SK-N-DZ (cell line): ENCODE data around the gene SYT8. TPM values are rescaled to one million over a fixed set of nuclear protein-coding genes. Genes with fewer than 3 reads are reported as not detected.
"Not testable (repeated sequence)": the region's sequence is repeated elsewhere in the genome, so short reads cannot be mapped to it uniquely, and the experiment has no call there.

Source experiments
- DNase-seq: peaks from one replicate; pipeline ENCODE4 v3.0.0-alpha.2; 2015; ENCODE audit warnings: low spot score
- polyA plus RNA-seq, 2 experiments: library from polyadenylated mRNA; depleted of rRNA; stranded (reverse); fragments of >200 nt; gene quantifications; 2 replicates each; pipeline ENCODE4 v1.2.3, GENCODE V29; 2014

SYT8 gene, protein sequence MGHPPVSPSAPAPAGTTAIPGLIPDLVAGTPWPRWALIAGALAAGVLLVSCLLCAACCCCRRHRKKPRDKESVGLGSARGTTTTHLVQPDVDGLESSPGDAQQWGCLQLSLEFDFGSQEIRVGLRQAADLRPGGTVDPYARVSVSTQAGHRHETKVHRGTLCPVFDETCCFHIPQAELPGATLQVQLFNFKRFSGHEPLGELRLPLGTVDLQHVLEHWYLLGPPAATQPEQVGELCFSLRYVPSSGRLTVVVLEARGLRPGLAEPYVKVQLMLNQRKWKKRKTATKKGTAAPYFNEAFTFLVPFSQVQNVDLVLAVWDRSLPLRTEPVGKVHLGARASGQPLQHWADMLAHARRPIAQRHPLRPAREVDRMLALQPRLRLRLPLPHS
- not detected in 2 replicates for polyA plus RNA-seq (2014; cell fraction: cytosol; rRNA removed)
- polyA plus RNA-seq (2014; cell fraction: nucleus; rRNA removed), result not detected in 2 replicates

DNA sequence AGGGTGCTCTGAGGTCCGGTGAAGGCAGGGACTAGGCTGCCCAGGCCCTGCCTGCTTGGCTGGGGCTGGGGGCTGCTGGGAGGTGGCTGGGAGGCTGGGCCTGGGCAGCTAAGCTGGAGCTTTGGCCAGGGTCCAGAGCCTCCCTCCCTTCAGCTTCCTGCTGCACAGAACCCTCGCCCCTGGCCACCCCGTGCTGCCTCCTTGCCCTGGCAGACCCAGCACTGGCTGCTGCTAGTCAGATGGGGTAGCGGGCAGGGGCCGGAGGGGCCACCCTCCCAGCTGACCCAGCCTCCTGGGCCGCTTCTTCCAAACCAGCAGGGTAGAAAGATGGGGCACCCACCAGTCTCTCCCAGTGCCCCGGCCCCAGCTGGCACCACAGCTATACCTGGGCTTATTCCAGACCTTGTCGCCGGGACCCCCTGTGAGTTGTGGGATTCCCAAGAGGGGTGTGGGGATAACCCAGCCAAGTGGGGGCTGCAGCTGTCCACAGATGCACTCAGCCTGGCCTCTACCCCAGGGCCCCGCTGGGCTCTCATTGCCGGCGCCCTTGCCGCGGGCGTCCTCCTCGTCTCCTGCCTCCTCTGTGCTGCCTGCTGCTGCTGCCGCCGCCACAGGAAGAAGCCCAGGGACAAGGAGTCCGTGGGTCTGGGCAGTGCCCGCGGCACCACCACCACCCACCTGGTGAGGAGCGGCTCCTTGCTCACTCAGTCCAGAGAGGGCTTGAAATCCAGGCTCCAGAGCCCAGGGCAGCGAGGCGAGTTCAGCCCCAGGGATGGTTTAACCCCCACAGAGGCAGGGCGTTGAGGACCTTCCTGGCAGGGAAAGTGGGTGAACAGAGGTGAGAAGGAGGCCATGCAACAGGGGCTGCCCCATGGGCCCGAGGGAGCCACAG is at the start of gene SYT8:
Gene SYT8 (plus strand): TSS at position 212 of the 892 bp plus-strand sequence. CDS start 116 bp downstream, at position 328.
- no peak for DNase-seq

DNA sequence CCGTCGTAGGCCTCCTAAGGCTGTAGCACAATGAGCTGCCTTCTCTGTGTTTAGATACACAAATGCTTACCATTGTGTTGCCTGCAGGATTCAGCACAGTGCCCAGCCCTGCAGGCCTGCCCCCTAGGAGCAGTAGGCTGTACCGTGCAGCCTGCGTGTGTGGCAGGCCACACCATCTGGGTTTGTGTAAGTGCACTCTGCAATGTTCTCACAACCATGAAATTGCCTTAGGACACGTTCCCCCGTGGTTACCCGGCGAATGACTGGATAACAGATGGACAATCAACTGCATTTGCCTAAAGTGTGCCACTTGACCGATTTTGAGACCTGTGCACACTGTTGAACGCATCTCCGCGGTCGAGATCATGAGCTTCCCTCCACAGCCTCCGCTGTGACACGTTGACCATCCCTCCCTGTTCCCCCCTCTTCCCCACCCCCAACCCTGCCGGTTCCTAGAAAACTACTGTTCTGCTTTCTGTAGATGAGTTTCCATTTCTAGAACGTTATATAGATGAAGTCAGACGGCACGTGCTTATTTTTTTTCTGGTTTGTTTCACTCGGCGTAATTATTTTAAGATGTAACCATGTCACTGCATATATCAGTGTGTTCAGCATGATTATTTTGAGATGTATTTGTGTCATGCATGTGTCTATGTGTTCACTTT is 48.9 kb upstream of the SYT8 start:
- DNase-seq, result no peak

DNA sequence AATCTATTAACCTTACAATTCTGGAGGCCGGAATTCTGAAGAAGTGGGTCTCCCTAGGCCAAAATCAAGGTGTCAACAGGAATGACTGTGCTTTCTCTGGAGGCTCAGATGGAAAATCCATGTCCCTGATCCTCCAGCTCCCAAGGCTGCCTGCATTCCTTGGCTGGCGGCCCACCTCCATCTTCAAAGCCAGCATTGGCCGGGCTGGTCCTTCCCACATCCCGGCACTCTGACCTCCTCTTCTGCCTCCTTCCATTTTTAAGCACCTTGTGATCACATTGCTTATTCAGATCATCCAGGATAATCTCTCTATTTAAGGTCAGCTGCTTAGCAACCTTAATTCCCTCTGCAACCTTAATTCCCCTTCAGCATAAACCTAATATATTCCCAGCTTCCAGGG is 48.3 kb upstream of the SYT8 start:
- DNase-seq, result no peak

DNA sequence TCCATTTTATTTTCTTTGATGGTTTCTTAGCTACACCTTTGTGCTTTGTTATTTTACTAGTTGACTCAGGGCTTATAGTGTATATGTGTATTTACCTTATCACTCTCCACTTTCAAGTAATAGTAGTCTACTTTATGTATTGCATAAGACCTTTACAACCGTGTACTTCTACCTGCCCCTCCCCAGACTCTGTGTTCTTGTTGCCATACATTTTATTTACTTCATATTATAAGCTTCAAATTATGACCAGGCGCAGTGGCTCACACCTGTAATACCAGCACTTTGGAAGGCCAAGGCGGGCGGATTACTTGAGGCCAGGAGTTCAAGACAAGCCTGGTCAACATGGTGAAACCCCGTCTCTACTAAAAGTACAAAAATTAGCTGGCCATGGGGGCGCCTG is 42.9 kb upstream of the SYT8 start:
- no peak for DNase-seq

DNA sequence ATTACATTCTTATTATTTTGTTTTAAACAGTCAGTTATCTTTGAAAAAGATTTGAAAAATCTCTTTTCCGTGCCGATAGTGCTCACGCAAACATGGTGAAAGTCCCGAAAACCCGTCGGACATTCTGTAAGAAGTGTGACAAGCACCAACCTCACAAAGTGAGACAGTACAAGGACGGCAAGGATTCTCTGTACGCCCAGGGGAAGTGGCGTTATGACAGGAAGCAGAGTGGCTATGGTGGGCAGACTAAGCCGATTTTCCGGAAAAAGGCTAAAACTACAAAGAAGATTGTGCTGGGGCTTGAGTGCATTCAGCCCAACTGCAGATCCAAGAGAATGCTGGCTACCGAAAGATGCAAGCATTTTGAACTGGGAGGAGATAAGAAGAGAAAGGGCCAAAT is 42.3 kb upstream of the SYT8 start:
- DNase-seq, result no peak

DNA sequence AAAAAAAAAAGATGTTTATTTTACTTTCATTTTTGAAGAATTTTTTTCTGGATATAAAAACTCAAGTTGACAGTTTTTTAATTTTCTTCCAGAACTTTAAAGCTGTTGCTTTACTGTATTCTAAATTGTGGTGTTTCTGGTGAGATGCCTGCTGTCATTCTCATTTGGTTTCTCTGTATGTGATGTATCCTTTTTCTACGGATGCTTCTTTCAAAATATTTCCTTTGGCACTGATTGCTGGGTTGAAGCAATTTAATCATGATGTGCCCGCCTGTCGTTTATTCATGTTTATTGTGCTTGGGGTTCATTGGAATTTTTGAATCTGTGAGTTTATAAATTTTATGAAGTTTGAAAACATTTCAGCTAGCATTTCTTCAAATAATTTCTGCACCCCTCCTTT is 41.7 kb upstream of the SYT8 start:
- DNase-seq, result no peak

DNA sequence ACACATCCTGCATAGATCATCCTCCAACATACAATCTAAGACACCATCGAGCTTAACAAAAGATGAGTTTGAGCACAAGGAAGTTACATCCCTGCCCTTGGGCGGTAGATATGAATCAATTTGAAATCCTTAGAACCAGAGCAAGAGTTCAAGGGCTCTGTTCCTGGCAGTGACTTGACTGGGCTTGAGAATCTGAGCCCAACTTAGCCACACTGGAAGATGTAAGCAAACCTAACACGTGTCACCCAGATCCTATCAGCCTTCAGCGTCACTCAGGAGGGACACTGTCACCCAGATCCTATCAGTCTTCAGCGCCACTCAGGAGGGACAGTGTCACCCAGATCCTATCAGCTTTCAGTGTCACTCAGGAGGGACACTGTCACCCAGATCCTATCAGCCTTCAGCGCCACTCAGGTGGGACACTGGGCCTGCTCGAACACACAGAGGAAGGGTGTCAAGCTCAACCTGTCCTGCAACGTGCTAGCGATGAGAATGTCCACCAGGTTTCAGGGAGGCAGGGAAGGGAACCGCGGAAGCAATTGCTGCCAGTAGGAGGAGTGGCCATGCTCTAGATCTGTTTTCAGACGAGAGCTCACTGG is 38.3 kb upstream of the SYT8 start:
- no peak for DNase-seq

DNA sequence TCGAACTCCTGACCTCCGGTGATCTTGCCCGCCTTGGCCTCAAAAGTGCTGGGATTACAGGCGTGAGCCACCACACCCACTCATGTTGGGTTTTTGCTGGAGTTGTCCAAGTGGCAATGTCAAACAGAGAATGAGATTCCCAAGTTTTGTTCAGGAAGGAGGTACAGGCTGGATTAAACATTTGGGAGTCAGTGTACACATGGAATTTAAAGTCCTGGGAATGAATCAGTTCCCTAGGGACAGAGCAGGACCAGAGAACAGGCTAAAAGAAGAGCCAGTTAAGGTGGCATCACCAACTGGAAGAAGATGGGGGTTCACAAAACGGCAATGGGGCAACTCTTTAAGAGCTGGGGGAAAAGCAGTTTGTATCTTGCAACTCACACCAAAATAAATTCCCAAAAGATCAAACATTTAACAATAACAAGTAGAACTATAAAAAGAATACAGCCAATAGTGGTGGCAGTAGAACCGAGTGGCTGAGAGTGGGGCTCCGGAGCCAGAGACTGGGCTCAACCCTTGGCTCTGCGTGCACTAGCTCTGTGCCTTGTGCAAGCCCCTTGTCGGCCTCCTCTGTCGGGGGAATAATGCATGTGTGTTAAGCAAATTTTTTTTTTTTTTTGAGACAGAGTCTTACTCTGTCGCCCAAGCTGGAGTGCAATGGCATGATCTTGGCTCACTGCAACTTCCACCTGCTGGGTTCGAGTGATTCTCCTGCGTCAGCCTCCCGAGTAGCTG is 37.2 kb upstream of the SYT8 start:
- no peak for DNase-seq

DNA sequence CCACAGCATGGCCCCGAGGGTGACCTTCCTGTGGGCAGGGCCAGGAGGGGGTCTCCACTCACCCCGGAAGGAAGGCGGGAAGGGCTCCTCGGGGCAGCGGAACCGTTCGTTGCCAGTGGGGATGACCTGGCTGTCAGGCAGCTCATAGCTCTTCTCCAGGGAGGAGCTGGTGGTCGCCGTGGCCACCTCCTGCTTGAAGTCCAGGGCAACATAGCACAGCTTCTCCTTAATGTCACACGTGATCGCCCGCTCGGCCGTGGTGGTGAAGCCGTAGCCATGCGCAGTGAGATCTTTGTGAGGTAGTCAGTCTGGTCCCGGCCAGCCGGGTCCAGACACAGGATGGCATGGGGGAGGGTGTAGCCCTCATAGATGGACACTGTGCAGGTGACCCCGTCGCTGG is 31.5 kb upstream of the SYT8 start:
- DNase-seq, result no peak

DNA sequence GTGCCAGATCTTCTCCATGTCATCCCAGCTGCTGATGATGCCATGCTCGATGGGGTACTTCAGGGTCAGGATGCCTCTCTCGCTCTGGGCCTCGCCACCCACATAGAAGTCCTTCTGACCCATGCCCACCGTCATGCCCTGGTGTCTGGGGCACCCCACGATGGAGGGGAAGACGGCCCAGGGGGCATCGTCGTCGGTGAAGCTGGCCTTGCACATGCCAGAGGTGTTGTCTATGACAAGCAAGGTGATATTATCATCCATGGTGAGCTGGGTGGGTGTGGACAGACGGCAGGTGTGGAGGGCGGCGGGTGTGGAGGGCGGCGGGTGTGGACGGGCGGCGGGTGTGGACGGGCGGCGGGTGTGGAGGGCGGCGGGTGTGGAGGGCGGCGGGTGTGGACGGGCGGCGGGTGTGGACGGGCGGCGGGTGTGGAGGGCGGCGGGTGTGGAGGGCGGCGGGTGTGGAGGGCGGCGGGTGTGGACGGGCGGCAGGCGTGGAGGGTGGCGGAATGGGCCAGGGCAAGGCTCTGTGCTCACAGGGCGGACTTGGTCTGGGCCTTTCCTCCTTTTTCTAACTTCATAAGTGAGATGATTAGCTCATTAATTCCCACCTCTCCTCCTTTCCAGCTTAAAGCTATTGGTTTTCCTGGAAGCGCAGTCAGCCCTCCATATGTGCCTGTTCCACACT is 30.8 kb upstream of the SYT8 start:
- DNase-seq, result not testable (repeated sequence)

DNA sequence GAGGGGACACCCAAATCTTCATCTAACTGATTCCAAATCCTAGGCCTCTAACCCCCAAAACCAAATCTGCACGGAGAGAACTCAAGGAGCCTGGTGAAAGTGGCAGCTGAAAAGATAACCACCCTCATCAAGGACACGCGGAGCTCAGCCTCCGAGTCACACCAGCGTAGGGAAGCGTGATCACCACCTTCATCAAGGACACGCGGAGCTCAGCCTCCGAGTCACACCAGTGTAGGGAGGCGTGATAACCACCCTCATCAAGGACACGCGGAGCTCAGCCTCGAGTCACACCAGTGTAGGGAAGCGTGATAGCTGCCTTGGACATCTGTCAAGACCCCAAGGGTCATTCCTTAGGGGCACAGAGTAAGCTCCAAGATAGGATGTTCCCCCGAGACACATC is 29.3 kb upstream of the SYT8 start:
- DNase-seq, result no peak

DNA sequence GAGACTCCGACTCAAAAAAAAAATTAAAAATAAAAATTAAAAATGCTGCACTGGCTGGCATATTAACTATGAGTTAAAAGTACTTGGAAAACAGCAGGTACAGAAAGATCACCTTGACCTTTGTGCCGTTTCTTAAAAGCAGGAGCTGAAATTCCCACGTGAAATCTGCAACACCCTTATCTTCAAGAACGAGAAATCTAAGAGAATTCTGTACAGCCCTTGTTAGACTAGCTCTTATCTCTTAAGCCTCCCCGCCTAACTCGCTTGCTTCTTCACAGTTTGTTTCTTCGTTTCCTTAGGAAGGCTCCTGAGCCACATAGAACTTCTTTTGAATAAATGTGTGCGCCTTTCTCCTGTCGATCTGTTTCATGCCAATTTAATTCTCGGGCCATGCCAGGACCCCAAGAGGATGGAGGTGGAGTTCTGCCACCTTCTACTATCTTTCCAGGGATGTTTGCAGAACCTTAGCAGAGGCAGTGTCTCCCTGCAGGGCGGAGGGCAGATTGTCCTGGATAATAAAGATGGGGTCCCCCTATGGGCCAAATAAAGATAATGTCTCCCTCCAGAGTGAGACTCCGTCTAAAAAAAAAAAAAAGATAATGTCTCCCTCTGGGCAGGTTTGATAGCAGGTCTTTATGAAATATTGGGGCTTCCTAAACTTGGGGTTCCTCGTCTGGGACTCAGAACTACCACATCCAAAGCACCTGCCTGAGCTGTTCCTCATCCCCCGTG is 27.4 kb upstream of the SYT8 start:
- no peak for DNase-seq

DNA sequence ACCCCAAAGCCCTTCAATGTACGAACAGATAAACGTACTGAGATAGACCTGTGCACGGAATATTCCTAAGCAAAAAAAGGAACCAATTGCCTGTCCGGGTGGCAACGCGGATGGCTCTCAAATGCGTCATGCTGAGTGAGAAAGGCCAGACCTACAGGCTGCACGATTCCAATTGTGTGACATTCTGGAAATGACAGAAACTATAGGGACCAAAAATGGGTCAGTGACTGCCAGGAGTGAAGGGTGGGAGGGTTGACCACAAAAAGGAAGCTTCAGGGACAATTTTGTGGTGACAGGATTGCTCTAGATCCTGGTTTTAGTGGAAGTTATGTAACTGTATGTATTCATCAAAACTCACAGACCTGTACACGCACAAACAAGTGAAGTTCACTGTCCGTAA is 24.0 kb upstream of the SYT8 start:
- DNase-seq, result no peak

DNA sequence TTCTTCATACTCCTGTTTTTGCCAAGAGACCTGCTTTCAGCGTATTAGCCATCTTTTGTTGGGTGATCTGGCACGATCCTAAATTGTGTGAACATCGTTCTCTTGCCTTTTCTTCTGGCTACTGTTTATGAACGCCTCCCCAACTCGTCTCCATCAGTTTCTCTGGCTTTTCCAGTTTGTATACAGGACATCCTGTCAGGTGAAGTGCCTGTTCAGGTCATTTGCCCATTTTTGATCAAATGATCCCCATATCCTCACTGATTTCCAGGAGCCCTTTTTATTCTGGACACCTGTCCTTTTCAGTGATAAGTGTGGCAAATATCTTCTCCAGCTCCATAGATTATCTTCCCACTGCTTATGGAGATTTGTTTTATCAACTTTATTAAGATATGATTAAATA is 22.5 kb upstream of the SYT8 start:
- DNase-seq, result no peak

DNA sequence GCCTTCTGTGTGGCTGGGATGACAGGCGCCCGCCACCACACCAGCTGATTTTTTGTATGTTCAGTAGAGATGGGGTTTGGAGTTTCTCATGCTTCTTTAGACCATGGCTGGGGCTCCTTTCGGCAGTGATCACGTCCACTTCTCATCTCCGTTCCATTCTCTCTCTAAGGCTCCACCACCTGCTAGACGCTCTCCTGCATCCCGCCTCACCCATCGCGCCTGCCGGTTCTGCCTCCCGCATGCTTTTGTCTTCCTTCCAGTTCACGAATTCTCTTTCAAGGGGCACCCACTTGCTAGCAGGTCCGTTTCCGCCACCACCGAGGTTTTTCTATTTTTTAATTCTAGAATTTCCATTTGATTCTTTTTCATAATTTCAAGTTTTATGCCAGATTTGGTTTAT is 22.0 kb upstream of the SYT8 start:
- DNase-seq, result no peak

DNA sequence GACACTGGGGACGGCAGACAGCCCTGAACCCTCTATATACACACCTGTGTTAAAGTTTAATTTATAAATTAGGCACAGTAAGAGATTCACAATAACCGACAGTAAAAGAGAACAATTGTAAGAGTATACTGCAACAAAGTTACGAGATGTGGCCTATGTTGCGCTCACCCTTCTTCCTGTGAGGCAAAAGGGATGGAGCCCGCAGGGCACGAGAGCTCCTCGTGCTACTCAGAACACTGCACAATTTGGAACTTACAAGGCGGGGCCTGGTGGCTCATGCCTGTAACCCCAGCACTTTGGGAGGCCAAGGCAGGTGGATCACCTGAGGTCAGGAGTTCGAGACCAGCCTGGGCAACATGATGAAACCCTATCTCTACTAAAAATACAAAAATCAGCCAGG is 21.4 kb upstream of the SYT8 start:
- not testable (repeated sequence) for DNase-seq

DNA sequence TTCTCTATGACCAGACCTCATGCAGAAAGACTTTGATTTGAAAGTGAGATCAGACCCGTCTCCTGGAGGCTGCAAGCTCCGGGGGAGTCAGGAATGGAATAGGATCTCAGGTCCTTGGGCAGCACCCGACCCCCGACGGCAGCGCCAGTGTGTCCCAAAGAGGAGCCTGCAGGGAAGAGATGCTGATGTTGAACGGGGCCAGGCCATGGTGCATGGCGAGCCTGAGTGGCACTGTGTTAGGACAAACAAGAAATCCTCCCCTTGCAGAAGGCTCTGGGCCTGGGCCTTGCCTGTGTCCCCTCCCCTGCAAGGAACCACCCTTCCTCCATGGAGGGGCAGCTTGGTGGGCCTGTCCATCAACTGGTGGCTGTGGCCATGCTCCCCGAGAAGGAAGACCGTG is 20.1 kb upstream of the SYT8 start:
- DNase-seq, result no peak

DNA sequence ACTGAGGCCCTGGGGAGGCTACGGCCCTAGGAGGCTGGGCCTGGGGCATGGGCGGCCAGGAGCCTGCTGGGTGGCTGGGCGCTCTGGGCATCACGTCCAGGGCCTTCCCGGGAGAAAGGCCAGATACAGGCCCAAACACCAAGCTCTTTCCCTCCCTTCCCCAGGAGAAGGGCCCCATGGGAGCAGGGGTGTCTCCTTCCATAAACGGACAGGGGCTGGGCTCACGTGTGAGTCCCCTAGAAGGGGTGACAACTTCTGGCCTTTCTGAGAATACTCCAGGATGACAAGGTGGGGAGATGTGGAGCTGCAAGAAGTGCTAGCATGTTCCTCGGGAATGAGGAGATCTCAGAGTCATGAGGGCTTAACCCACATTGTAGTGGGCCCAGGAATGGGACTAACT is 19.5 kb upstream of the SYT8 start:
- DNase-seq, result no peak

DNA sequence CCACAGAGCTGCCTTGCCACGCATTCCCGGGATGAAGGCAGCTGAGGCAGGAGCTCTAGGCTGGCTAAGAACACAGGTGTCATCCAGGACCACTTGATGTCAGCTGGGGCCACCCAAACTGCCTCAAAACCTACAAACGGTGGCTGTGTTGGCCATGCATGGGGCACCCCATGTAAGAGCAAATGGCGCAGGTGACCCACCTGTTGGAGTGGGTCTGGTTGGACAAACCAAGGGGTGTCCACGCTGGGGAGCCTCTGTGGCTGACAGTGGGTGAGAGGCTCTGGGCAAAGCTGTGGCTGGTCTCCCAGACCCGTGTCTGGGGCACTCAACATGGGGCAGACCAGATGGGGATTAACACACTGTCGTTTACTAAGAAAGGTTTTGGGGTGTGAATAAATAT is 19.0 kb upstream of the SYT8 start:
- DNase-seq, result no peak

DNA sequence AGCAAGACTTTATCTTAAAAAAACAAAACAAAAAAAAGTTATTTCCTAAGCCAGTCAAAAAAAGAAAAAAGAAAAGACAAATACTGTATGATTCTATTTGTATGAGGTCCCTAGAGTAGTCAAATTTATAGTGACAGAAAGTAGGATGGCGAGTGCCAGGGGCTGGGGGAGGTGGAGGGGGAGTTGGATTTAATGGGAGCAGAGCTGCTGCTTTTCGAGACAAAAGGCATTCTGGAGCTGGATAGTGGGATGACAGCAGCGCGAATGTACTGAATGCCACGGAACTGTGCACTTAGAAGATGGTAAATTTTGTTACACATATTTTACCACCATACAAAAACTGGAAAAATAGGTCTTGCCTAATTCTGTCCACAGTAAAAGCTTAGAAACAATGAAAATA is 17.8 kb upstream of the SYT8 start:
- no peak for DNase-seq
